Stimulated activated CD8-positive, alpha-beta memory T cell treated with anti-CD3 and anti-CD28 coated beads, Interleukin-7, amount 100 ng/mL, for 1 hour (primary cell): ENCODE data around the gene HSDL2.
"Not testable (repeated sequence)": the region's sequence is repeated elsewhere in the genome, so short reads cannot be mapped to it uniquely, and the experiment has no call there.

Experiments used
- DNase-seq, 2 donors: peaks; one replicate each; pipeline ENCODE4 v3.0.0-alpha.2; 2020; ENCODE audit warnings: low read depth in 2 of 2

Gene HSDL2

GRCh38 chr9:112366591-112366990, 13.3 kb upstream of the HSDL2 start:
- DNase-seq: no peak

GRCh38 chr9:112367465-112367864, 12.4 kb upstream of the HSDL2 start:
- DNase-seq: no peak

- DNase-seq: no peak
Measured at GRCh38 chr9:112369817-112370216, 10.1 kb upstream of the HSDL2 start.

- no peak for DNase-seq
Measured at GRCh38 chr9:112371060-112371459, 8.8 kb upstream of the HSDL2 start.

- DNase-seq: not testable (repeated sequence)
Measured at GRCh38 chr9:112373666-112374065, 6.2 kb upstream of the HSDL2 start.

GRCh38 chr9:112374232-112374631, 5.7 kb upstream of the HSDL2 start:
- not testable (repeated sequence) for DNase-seq

GRCh38 chr9:112375361-112375760, 4.5 kb upstream of the HSDL2 start:
- no peak for DNase-seq

GRCh38 chr9:112377087-112377486, 2.8 kb upstream of the HSDL2 start:
- no peak for DNase-seq

- no peak for DNase-seq
Measured at GRCh38 chr9:112377684-112378327, 2.1 kb upstream of the HSDL2 start.

- no peak for DNase-seq
Measured at GRCh38 chr9:112378328-112379176, 1.4 kb upstream of the HSDL2 start.

- DNase-seq: peak; percentile 96 to 99
Measured at GRCh38 chr9:112379177-112380101, 469 bp upstream of the HSDL2 start.

- no peak for DNase-seq
Measured at GRCh38 chr9:112380825-112381221, 915 bp downstream of the HSDL2 start.

- no peak for DNase-seq
Measured at GRCh38 chr9:112382066-112382465, 2.2 kb downstream of the HSDL2 start.

GRCh38 chr9:112382501-112383364, 2.8 kb downstream of the HSDL2 start:
- no peak for DNase-seq

GRCh38 chr9:112384219-112384618, 4.3 kb downstream of the HSDL2 start:
- DNase-seq: no peak

- DNase-seq: no peak
Measured at GRCh38 chr9:112384690-112385089, 4.8 kb downstream of the HSDL2 start.

- no peak for DNase-seq
Measured at GRCh38 chr9:112387115-112387514, 7.2 kb downstream of the HSDL2 start.

- DNase-seq: not testable (repeated sequence)
Measured at GRCh38 chr9:112389897-112390296, 10.0 kb downstream of the HSDL2 start.

- DNase-seq: not testable (repeated sequence)
Measured at GRCh38 chr9:112391936-112392560, 12.1 kb downstream of the HSDL2 start.

GRCh38 chr9:112393146-112393545, 13.2 kb downstream of the HSDL2 start:
- not testable (repeated sequence) for DNase-seq

GRCh38 chr9:112396416-112396815, 16.5 kb downstream of the HSDL2 start:
- DNase-seq: no peak
